ENCODE data around the gene ABCC8. TPM values are rescaled to one million over a fixed set of nuclear protein-coding genes. Genes with fewer than 3 reads are reported as not detected.

The ABCC8 gene
- total RNA-seq, 1 experiment from 2014 or later, result not detected

- Mint-ChIP-seq H3K4me3 (ENCODE audit: unreplicated experiment) (no peak overlapping the region), H3K27ac (ENCODE audit: unreplicated experiment) (no peak overlapping the region), H3K27me3 (ENCODE audit: insufficient read depth, unreplicated experiment) (no peaks in the 10 kb centered on the region), H3K4me1 (ENCODE audit: low read depth, unreplicated experiment) (no peaks in the 10 kb centered on the region), H3K9me3 (ENCODE audit: unreplicated experiment) (no peaks in the 10 kb centered on the region), H3K36me3 (ENCODE audit: insufficient read depth, unreplicated experiment) (peaks cover 62% of the 10 kb centered on the region)
- no peaks in the 10 kb centered on the region for H3K27me3 ChIP-seq (replicated peaks; ENCODE audit: control insufficient read depth, insufficient read depth, low read length)
- intact Hi-C loops (cut with micrococcal nuclease; ENCODE audit: unreplicated experiment), result no loop called here
- no peak overlapping the region for H3K4me3 ChIP-seq (ENCODE audit: low read depth, low read length)
- no peak for DNase-seq
- CTCF ChIA-PET, result interaction anchor here (1.3 kb wide), 1 partner anchor 9 kb away, joined by 6 read pairs; no protein-coding TSS in a partner anchor
- peaks cover 21% of the 10 kb centered on the region for H3K36me3 ChIP-seq (ENCODE audit: control insufficient read depth, insufficient read depth, low read length)
- no peaks in the 10 kb centered on the region for H3K9me3 ChIP-seq
- no peak for TF ChIP-seq CTCF (IDR thresholded peaks at IDR 0.05; ENCODE audit: insufficient read depth in 1 of 2, low read depth in 1 of 2, low read length in 1 of 2, severe bottlenecking in 1 of 2, unreplicated experiment in 1 of 2)
- POLR2A ChIA-PET, result no interaction called here
- no peaks in the 10 kb centered on the region for H3K4me1 ChIP-seq
- no TSS peak for BruUV-seq (replicated peaks)
Measured at GRCh38 chr11:17519061-17519885, 42.6 kb upstream of the ABCC8 start.

GRCh38 chr11:17518366-17518765 lies 41.7 kb upstream of the ABCC8 start:
- H3K36me3 ChIP-seq (ENCODE audit: control insufficient read depth, insufficient read depth, low read length), result peaks cover 21% of the 10 kb centered on the region
- ChIA-PET CTCF (interaction anchor here (1.2 kb wide), 1 partner anchor 10 kb away, joined by 3 read pairs; no protein-coding TSS in a partner anchor), POLR2A (no interaction called here)
- no peaks in the 10 kb centered on the region for H3K27me3 Mint-ChIP-seq (ENCODE audit: insufficient read depth, unreplicated experiment)
- TF ChIP-seq CTCF (IDR thresholded peaks at IDR 0.05; ENCODE audit: insufficient read depth in 1 of 2, low read depth in 1 of 2, low read length in 1 of 2, severe bottlenecking in 1 of 2, unreplicated experiment in 1 of 2), result no peak
- no peaks in the 10 kb centered on the region for H3K4me1 Mint-ChIP-seq (ENCODE audit: low read depth, unreplicated experiment)
- no peaks in the 10 kb centered on the region for H3K27me3 ChIP-seq (replicated peaks; ENCODE audit: control insufficient read depth, insufficient read depth, low read length)
- no peaks in the 10 kb centered on the region for H3K4me1 ChIP-seq
- H3K9me3 Mint-ChIP-seq (ENCODE audit: unreplicated experiment), result no peaks in the 10 kb centered on the region
- no peak for DNase-seq
- no peak overlapping the region for H3K27ac Mint-ChIP-seq (ENCODE audit: unreplicated experiment)
- BruUV-seq (replicated peaks), result no TSS peak
- H3K36me3 Mint-ChIP-seq (ENCODE audit: insufficient read depth, unreplicated experiment), result peaks cover 61% of the 10 kb centered on the region
- H3K9me3 ChIP-seq, result no peaks in the 10 kb centered on the region
- no peak overlapping the region for H3K4me3 Mint-ChIP-seq (ENCODE audit: unreplicated experiment)
- H3K4me3 ChIP-seq (ENCODE audit: low read depth, low read length), result no peak overlapping the region
- intact Hi-C loops (cut with micrococcal nuclease; ENCODE audit: unreplicated experiment), result no loop called here

GRCh38 chr11:17517186-17517585 lies 40.5 kb upstream of the ABCC8 start:
- Mint-ChIP-seq H3K4me1 (ENCODE audit: low read depth, unreplicated experiment) (no peaks in the 10 kb centered on the region), H3K36me3 (ENCODE audit: insufficient read depth, unreplicated experiment) (peaks cover 59% of the 10 kb centered on the region), H3K27me3 (ENCODE audit: insufficient read depth, unreplicated experiment) (no peaks in the 10 kb centered on the region), H3K9me3 (ENCODE audit: unreplicated experiment) (no peaks in the 10 kb centered on the region), H3K4me3 (ENCODE audit: unreplicated experiment) (no peak overlapping the region), H3K27ac (ENCODE audit: unreplicated experiment) (no peak overlapping the region)
- H3K9me3 ChIP-seq, result no peaks in the 10 kb centered on the region
- H3K4me1 ChIP-seq, result no peaks in the 10 kb centered on the region
- CTCF ChIA-PET, result interaction anchor here (1.2 to 1.3 kb wide), 2 partner anchors 11 to 14 kb away, joined by 3 read pairs; no protein-coding TSS in a partner anchor
- no peak for TF ChIP-seq CTCF (IDR thresholded peaks at IDR 0.05; ENCODE audit: insufficient read depth in 1 of 2, low read depth in 1 of 2, low read length in 1 of 2, severe bottlenecking in 1 of 2, unreplicated experiment in 1 of 2)
- DNase-seq, result no peak
- H3K4me3 ChIP-seq (ENCODE audit: low read depth, low read length), result no peak overlapping the region
- POLR2A ChIA-PET, result no interaction called here
- peaks cover 19% of the 10 kb centered on the region for H3K36me3 ChIP-seq (ENCODE audit: control insufficient read depth, insufficient read depth, low read length)
- H3K27me3 ChIP-seq (replicated peaks; ENCODE audit: control insufficient read depth, insufficient read depth, low read length), result no peaks in the 10 kb centered on the region
- intact Hi-C loops (cut with micrococcal nuclease; ENCODE audit: unreplicated experiment), result no loop called here
- BruUV-seq (replicated peaks), result no TSS peak

All from Caco-2 (cell line).